22Rv1 (cell line): Measurements from ENCODE around the gene RND2.

Experiments
- H3K27ac ChIP-seq: fragments of 450-650 bp; 2 replicates; pipeline ENCODE4 v1.5.1; 2017
- CTCF ChIP-seq: fragments of 450-650 bp; IDR thresholded peaks from 2 replicates; pipeline ENCODE4 v1.5.1; 2017; ENCODE audit warnings: mild to moderate bottlenecking
- ZFX ChIP-seq: fragments of 450-650 bp; IDR thresholded peaks from 2 replicates; pipeline ENCODE4 v1.6.1; 2017; ENCODE audit warnings: antibody characterized with exemption, borderline replicate concordance

The RND2 gene

DNA sequence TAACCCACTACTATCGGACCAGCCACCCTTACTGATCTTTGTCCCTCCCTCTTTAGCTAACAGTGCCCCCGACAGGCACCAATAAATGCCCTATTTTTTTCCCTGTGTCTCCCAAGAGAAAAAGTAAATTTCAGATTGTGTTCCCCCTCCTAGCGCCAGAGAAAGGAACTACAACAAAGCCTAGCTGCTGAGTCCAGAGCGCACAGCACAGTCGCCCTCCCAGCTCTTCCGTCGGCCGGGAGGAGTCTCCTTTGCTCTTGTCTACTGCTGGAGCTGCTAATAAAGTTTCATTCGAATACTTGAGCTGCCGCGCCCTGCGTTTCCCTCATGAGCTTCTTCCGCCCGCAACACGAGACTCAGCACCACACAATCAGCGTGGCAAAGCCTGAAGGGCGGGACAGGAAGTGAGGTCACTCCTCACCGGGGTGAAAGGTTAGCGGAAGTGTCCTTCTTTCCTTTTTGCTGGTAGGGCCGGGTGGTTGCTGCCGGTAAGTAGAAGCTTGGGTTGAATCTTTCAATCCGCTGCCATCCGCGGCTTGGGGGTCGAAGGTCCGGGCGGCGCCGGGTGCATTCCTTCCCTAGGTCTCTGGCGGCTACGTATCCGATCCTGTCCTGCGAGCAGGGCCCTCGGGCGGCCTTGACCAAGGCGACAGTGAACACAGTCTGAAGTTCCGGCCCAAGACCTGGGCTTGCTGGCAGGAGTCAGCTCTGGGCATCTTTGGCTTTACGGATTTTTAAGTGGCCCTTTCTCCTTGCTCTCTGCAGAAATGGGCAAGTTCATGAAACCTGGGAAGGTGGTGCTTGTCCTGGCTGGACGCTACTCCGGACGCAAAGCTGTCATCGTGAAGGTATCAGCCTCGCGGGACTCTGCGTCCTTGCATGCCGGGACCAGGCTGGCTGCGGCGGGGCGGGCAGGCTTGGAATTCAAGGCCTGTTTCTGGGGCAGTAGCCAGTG lies 26.8 kb upstream of the RND2 start, which contains the start of gene RPL27:
Gene RPL27, plus strand, starts transcription at position 436 of the 955 bp plus-strand sequence. Its CDS starts 332 bp downstream, at position 768.
- TF ChIP-seq ZFX (no peak), CTCF (peak; percentile 84)
- peak within 1 kb of the TSS; percentile 88 for H3K27ac ChIP-seq

DNA sequence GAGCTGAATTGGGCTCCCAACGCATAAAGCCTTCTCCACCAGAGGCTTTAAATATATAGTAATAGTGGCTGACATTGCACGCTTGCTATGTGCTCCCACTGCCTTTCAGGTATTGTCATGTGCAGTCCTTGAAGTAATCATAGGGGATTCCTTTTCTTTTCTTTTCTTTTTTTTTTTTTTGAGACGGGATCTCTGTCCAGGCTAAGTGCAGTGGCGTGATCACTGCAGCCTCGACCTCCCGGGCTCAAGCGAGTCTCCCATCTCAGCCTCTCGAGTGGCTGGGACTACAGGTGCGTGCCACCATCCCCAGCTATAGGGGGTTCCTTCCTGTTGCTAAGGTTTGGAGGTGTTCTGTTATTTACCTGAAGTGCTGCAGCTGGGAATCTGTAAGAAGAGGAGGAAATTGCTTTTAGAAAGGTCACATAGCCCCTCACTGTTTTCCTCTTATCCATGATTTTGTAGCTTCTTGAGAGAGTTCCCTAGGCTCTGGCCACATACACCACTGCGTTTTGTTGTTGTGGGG lies 26.0 kb upstream of the RND2 start:
- no peak for TF ChIP-seq ZFX
- TF ChIP-seq CTCF = no peak
- H3K27ac ChIP-seq = peak overlapping the region; percentile 88

DNA sequence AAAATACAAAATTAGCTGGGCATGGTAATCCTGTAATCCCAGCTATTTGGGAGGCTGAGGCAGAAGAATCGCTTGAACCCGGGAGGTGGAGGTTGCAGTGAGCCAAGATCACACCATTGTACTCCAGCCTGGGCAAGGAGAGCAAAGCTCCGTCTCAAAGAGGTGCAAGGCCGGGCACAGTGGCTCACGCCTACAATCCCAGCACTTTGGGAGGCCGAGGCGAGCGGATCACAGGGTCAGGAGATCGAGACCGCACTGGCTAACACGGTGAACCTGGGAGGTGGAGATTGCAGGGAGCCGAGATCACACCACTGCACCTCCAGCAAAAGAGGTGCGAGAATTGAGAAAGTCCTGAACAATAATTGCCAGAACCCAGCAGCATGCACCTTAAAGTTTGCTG lies 24.1 kb upstream of the RND2 start:
- peak overlapping the region; percentile 88 for H3K27ac ChIP-seq

GRCh38 chr17:43003542-43004172 lies 21.4 kb upstream of the RND2 start:
- TF ChIP-seq ZFX (no peak), CTCF (0 out of 2 replicates have a peak, but pooled peaks have one; percentile 8)
- peak overlapping the region; percentile 75 for H3K27ac ChIP-seq

DNA sequence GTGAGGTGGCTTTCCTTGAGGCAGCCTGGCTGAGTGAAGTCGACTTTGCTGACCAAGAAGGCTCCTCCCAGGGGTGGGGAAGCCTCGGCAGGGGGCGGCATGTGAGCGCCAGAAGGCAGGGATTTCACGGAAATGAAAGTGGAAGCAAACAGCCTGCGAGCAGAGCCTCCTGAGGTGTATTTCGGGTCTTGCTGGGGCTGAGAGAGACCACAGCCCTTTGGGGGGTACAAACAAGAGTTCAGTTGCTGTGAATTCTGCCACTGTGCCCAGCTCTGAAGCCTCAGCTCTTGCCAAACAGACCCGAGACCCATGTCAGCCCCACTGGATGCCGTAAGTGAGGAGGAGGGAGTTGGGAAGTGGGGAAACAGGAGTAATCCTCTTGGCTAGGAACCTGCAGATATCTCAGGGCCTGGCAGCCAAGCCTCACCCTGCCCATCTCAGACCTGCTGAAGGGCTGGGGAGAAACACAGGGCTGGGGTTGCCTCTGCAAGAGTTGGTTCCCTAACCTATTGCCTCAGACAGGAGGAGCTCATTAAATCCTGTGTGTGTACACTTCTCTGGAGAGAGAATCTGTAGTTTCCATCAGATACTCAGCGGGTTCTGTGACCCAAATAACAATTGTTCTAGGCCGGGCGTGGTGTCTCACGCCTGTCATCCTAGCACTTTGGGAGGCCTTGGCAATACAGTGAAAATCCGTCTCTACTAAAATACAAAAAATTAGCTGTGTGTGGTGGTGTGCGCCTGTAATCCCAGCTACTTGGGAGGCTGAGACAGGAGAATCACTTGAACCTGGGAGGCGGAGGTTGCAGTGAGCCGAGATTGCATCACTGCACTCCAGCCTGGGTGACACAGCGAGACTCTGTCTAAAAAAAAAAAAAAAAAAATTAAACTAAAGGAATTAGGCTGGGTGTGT lies 18.1 kb upstream of the RND2 start, which contains the start of gene IFI35:
Gene IFI35, plus strand, starts transcription at position 146 of the 913 bp plus-strand sequence. Its CDS starts 164 bp downstream, at position 310.
- H3K27ac ChIP-seq = peak within 1 kb of the TSS; percentile 75
- TF ChIP-seq CTCF (peak; percentile 60), ZFX (no peak)

DNA sequence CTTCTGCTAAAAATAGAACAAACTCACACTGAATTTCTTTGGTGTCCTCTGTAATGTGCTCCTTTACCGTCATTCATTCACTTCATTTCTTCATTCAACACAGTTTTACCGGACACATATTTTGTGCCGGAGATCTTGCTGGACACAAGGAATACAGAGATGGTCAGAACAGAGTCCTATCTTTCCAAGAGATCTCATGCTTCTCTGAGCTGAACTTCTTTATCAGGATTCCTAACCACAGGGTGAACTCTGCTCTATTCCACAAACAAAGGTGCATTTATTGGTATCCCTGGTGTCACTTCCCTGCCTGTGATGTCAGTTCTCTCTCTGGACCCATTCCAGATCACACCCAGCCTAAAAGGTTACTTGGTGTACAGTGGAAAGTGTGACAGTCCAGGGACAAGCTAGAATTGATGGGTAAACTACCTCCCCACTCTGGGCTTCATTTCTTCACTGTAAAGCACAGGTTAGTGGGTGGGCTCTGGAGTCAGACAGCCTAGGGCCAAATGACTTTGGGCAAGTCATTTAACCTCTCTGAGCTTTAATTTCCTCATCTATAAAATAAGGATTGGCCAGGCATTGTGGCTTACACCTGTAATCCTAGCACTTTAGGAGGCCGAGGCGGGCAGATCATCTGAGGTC lies 14.2 kb upstream of the RND2 start:
- H3K27ac ChIP-seq = peak overlapping the region; percentile 36; the same call in 1 of the 2 replicates
- TF ChIP-seq CTCF = no peak
- TF ChIP-seq ZFX = no peak
